AG04450 (cell line): ENCODE results near the gene ACTN4. TPM values are rescaled to one million over a fixed set of nuclear protein-coding genes. Genes with fewer than 3 reads are reported as not detected.

ENCODE experiments used
- CTCF ChIA-PET: fragments of 300-600, 350-600 bp; formaldehyde crosslinking; extraction: SDS; loops from one replicate; lab custom pipeline; 2022; ENCODE audit warnings: antibody characterized with exemption, inconsistent platforms; lab: Charles Lee
- POLR2A ChIA-PET: fragments of 350-600 bp; formaldehyde crosslinking; extraction: SDS; loops from one replicate; lab custom pipeline; 2021; ENCODE audit warnings: antibody characterized with exemption, inconsistent platforms; lab: Yijun Ruan, JAX
- DNase-seq: peaks from one replicate; pipeline ENCODE4 v3.0.0-alpha.2; 2011; ENCODE audit warnings: low read depth, low spot score
- H3K27ac ChIP-seq: one replicate; pipeline ENCODE4 v1.5.1; 2012; ENCODE audit warnings: low read depth, low read length, control low read depth
- H3K27me3 ChIP-seq: one replicate; pipeline ENCODE4 v1.6.0; 2012; ENCODE audit warnings: low read length; ENCODE audit not compliant: control insufficient read depth, insufficient read depth
- H3K4me3 ChIP-seq: 2 replicates; pipeline ENCODE4 v1.5.1; 2011; ENCODE audit warnings: mild to moderate bottlenecking, low read depth, low read length, control low read depth
- H3K9me3 ChIP-seq: 2 replicates; pipeline ENCODE4 v1.5.1; 2012; ENCODE audit warnings: low read length; ENCODE audit not compliant: control insufficient read depth, insufficient read depth
- polyA plus RNA-seq: library from polyadenylated mRNA; depleted of rRNA; stranded (reverse); fragments of >200 nt; gene quantifications from 2 replicates; pipeline ENCODE4 v1.2.3, GENCODE V29; 2011
- TF ChIP-seq, protein P1 (sequence below): IDR thresholded peaks from 2 replicates; pipeline ENCODE4 v1.5.1; 2011; ENCODE audit warnings: low read depth, low read length, control low read depth, inconsistent platforms

Gene ACTN4
- polyA plus RNA-seq, 1 experiment, result 300 TPM

DNA sequence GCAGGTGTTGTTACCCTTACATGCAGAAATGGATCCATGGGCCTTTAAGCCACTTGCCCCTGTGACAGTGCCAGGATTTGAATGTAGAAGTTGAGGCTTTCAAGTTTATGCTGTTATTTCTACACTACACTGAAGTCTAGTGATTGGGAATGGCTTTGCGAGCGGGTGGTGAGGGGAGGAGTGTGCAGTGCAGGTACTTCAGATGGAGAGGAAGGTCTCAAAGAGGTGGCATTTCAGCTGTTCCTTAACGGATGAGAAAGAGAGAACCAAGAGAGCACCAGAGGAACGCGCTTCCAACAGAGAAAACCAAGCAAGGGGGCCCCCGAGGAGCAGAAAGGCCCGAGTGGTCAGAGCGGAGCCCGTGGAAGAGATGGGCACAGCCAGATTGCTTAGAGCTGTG, 13.3 kb downstream of the ACTN4 start:
- ChIA-PET CTCF (interaction anchor here (0.6 kb wide), 1 partner anchor 69 kb away, joined by 3 read pairs; no protein-coding TSS in a partner anchor), POLR2A (no interaction called here)
- no peaks in the 10 kb centered on the region for H3K9me3 ChIP-seq
- H3K27me3 ChIP-seq, result no peaks in the 10 kb centered on the region
- no peak for DNase-seq
- H3K27ac ChIP-seq, result no peak overlapping the region
- H3K4me3 ChIP-seq, result no peak overlapping the region
- TF ChIP-seq, protein P1, sequence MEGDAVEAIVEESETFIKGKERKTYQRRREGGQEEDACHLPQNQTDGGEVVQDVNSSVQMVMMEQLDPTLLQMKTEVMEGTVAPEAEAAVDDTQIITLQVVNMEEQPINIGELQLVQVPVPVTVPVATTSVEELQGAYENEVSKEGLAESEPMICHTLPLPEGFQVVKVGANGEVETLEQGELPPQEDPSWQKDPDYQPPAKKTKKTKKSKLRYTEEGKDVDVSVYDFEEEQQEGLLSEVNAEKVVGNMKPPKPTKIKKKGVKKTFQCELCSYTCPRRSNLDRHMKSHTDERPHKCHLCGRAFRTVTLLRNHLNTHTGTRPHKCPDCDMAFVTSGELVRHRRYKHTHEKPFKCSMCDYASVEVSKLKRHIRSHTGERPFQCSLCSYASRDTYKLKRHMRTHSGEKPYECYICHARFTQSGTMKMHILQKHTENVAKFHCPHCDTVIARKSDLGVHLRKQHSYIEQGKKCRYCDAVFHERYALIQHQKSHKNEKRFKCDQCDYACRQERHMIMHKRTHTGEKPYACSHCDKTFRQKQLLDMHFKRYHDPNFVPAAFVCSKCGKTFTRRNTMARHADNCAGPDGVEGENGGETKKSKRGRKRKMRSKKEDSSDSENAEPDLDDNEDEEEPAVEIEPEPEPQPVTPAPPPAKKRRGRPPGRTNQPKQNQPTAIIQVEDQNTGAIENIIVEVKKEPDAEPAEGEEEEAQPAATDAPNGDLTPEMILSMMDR, result no peak

DNA sequence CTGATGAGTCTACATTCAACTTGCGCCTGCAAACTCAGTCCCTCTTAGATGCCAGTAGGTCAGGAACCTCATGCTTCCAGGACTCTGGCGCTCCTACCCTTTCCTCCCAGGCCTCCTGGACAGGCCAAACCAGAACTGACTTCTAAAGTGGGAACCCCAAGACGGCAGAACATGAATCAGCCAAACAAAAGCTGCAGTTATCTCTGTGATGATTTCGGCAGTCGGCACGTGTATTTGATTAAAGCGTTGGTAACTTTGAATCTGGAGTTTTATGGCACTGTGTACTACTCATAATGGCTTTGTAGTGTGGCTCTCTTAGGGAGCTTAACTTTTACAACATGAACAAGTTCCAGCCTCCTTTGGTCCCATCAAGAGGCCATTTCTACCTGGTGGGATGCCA, 13.7 kb downstream of the ACTN4 start:
- no peak for DNase-seq

DNA sequence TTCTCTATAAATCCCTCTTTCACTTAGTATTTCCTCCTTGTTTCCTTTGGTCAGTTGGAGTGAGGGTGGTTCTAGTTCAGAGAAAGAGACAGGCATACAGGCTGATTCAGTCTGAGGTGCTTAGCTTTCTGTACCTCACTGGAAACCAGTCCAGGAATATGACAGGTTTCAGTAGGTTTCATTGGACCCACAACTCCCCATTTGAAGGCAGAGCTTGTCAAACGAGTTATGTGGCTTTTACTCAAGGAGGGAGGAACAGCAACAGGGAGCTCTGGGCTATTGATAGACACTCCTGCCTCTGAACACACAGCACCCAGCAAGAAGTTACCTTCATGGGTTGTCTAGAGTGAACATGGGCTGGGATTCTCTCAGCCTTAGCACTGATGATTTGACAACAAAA, 14.5 kb downstream of the ACTN4 start:
- Histone ChIP-seq H3K27ac (no peak overlapping the region), H3K4me3 (no peak overlapping the region), H3K9me3 (no peaks in the 10 kb centered on the region), H3K27me3 (no peaks in the 10 kb centered on the region)
- TF ChIP-seq, protein P1, result no peak
- no peak for DNase-seq
- CTCF ChIA-PET, result interaction anchor here (0.5 to 1.0 kb wide), 3 partner anchors 27 to 226 kb away, joined by 3 to 6 read pairs (median 3); no protein-coding TSS in a partner anchor
- POLR2A ChIA-PET, result interaction anchor here (0.6 kb wide), 1 partner anchor 15 kb away, joined by 3 read pairs; the partner anchor contains the start of gene ACTN4

More for the DNA sequence above, 13.7 kb downstream of the ACTN4 start:
- CTCF ChIA-PET, result no interaction called here
- TF ChIP-seq, protein P1, result no peak
- POLR2A ChIA-PET, result no interaction called here
- Histone ChIP-seq H3K4me3 (no peak overlapping the region), H3K9me3 (no peaks in the 10 kb centered on the region), H3K27ac (no peak overlapping the region), H3K27me3 (no peaks in the 10 kb centered on the region)

DNA sequence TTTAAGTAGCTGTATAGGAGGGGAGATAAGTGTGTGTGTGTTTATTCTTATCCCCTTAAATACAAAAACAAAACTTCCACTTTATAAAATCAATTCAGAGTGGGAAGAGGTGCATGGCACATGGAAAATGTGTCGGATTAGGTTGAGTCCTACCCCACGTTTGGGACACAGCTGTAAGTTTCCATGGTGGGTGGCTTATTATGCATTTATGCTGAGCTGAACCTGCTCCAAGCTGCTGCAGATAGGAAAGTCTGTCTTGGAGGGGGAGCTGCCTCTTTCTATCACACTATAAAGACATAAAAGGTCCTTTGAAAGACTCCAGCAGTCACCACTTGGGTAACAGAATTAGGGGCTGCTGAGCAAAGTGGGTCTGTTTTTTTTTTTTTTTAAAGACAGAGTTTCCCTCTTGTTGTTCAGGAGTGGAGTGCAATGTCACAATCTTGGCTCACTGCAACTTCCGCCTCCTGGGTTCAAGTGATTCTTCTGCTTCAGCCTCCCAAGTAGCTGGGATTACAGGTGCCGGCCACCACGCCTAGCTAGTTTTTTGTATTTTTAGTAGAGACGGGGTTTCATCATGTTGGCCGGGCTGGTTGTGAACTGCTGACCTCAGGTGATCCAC, 15.2 kb downstream of the ACTN4 start:
- no peak for DNase-seq
- H3K27ac ChIP-seq, result no peak overlapping the region
- no peaks in the 10 kb centered on the region for H3K9me3 ChIP-seq
- H3K4me3 ChIP-seq, result no peak overlapping the region
- POLR2A ChIA-PET, result no interaction called here
- CTCF ChIA-PET, result interaction anchor here (0.5 to 1.0 kb wide), 3 partner anchors 10 to 225 kb away, joined by 3 read pairs; no protein-coding TSS in a partner anchor
- TF ChIP-seq, protein P1, result no peak
- no peaks in the 10 kb centered on the region for H3K27me3 ChIP-seq

DNA sequence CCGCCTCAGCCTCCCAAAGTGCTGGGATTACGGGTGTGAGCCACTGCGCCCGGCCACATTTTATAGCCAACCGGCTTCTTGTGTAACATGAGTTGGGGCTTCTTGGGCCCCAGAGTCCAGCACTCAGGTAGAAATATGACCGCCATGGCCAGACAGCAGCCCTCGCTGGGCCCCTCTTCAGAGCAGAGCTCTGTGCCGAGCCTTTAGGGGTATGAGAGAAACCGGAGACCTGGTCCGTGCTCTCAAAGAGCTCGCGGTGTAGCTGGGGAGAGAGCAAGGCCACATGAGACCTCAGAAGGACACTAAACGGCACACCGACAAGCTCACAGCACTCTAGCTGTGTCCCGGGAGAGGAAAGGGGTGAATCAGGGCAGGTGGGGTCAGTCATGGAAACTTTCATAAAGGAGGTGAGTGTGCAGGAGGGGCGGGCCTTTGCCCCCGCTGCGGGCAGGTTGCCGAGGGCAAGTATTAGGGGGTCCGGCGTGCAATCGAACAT, 15.8 kb downstream of the ACTN4 start:
- DNase-seq, result no peak
- ChIA-PET POLR2A (no interaction called here), CTCF (interaction anchor here (0.5 to 1.0 kb wide), 2 partner anchors 9 to 29 kb away, joined by 3 read pairs; no protein-coding TSS in a partner anchor)
- no peaks in the 10 kb centered on the region for H3K27me3 ChIP-seq
- no peaks in the 10 kb centered on the region for H3K9me3 ChIP-seq
- H3K4me3 ChIP-seq, result no peak overlapping the region
- TF ChIP-seq, protein P1, result no peak
- H3K27ac ChIP-seq, result no peak overlapping the region
